ENCODE results near the gene GET4.

GRCh38 chr7:897086-897485 is 20.7 kb downstream of the GET4 start:
- TF ChIP-seq, protein P1, sequence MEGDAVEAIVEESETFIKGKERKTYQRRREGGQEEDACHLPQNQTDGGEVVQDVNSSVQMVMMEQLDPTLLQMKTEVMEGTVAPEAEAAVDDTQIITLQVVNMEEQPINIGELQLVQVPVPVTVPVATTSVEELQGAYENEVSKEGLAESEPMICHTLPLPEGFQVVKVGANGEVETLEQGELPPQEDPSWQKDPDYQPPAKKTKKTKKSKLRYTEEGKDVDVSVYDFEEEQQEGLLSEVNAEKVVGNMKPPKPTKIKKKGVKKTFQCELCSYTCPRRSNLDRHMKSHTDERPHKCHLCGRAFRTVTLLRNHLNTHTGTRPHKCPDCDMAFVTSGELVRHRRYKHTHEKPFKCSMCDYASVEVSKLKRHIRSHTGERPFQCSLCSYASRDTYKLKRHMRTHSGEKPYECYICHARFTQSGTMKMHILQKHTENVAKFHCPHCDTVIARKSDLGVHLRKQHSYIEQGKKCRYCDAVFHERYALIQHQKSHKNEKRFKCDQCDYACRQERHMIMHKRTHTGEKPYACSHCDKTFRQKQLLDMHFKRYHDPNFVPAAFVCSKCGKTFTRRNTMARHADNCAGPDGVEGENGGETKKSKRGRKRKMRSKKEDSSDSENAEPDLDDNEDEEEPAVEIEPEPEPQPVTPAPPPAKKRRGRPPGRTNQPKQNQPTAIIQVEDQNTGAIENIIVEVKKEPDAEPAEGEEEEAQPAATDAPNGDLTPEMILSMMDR (IDR thresholded peaks at IDR 0.05) = no peak
- TF ChIP-seq EZH2 (IDR thresholded peaks at IDR 0.05) (no peak), EZH2phosphoT487 (IDR thresholded peaks at IDR 0.05) (no peak)
